ENCODE results near the gene YES1. TPM values are rescaled to one million over a fixed set of nuclear protein-coding genes. Genes with fewer than 3 reads are reported as not detected.

Gene YES1
- polyA plus RNA-seq, 1 donor (not counting 4 experiments of a cell fraction or from before 2014, with no cell fraction given) = 22.9 TPM

- no peak for TF ChIP-seq EZH2 (IDR thresholded peaks at IDR 0.05; ENCODE audit: low read length)
- no peak for TF ChIP-seq CTCF (optimal IDR thresholded peaks at IDR 0.05 in 1 of 3, IDR thresholded peaks at IDR 0.05 in 1 of 3, conservative IDR thresholded peaks at IDR 0.05 in 1 of 3; ENCODE audit: extremely low read depth in 1 of 3, insufficient read depth in 2 of 3, low read length in 3 of 3)
- Histone ChIP-seq H3K27ac (ENCODE audit: control insufficient read depth, insufficient read depth, low read length) (peak overlapping the region; percentile 88), H3K4me2 (ENCODE audit: control insufficient read depth, extremely low read depth, insufficient read depth, low read depth, low read length) (peak overlapping the region; percentile 90), H3K36me3 (ENCODE audit: control insufficient read depth in 2 of 2, extremely low read depth in 1 of 2, insufficient read depth in 2 of 2, low read length in 2 of 2) (peaks cover 3 to 9% of the 10 kb centered on the region in 2 experiments), H3K4me1 (ENCODE audit: control insufficient read depth, extremely low read depth, insufficient read depth, low read length) (peaks cover 17% of the 10 kb centered on the region), H3K9me1 (ENCODE audit: control insufficient read depth, extremely low read depth, insufficient read depth, low read length) (no peaks in the 10 kb centered on the region), H3K9ac (ENCODE audit: control insufficient read depth, extremely low read depth, insufficient read depth, low read length) (peak overlapping the region; percentile 96), H3K4me3 (ENCODE audit: control insufficient read depth in 2 of 3, extremely low read depth in 1 of 3, insufficient read depth in 2 of 3, low read depth in 1 of 3, low read length in 3 of 3) (peak overlapping the region; percentile 65 to 86 (median 85)), H2AFZ (ENCODE audit: control insufficient read depth, low read length) (peak overlapping the region; percentile 24), H4K20me1 (ENCODE audit: control insufficient read depth, extremely low read depth, insufficient read depth, low read length) (no peaks in the 10 kb centered on the region), H3K27me3 (ENCODE audit: control insufficient read depth, extremely low read depth, insufficient read depth, low read length) (no peaks in the 10 kb centered on the region), H3K9me3 (ENCODE audit: control insufficient read depth, low read depth, low read length) (no peaks in the 10 kb centered on the region), H3K79me2 (ENCODE audit: control insufficient read depth, insufficient read depth, low read length) (peaks cover 37% of the 10 kb centered on the region)
- FAIRE-seq (no peak), DNase-seq (ENCODE audit: low read depth, low spot score) (no peak)
- dilution Hi-C loops (cut with MboI; ENCODE audit: extremely low pct_ligation_motif_present, low sequenced_read_pairs) = no loop called here
Observed at GRCh38 chr18:711310-711656, 100.8 kb downstream of the YES1 start.

DNA sequence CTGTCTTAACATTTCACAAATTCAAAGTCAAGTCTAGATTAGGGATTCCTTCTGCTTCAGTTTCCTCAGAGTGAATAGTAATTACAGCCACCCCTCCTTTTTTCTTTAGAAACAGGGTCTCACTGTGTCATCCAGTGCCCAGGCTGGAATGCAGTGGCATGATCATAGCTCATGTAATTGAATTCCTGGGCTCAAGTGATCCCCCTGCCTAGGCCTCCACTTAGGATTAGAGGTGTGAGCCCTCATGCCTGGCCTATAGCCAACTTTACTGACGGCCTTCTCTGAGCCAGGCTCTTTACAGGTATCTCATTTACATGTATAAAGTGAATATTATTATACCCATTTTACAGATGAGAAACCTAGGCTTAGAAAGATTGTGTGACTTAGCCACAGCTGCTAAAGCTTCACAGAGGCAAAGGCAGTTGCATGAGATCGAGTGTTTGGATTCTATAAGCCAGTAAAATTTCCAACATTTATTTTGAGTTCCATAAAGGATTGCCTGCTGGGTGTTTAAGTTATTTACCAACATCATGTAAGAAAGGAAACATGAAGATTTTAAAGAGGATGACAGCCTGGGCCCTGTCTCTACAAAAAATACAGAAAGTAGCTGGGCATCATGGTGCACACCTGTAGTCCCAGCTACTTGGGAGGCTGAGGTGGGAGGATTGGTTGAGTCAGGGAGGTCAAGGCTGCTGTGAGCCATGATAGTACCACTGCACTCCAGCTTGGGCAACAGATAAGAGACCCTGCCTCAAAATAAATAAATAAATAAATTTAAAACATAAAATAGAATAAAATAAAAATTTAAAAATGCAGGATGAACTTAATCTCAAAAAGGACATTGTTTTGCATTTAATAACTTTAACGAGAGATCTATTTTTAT, 101.4 kb downstream of the YES1 start:
- no peak overlapping the region for H2AFZ ChIP-seq (ENCODE audit: control insufficient read depth, low read length)
- no peaks in the 10 kb centered on the region for H3K9me1 ChIP-seq (ENCODE audit: control insufficient read depth, extremely low read depth, insufficient read depth, low read length)
- peaks cover 38% of the 10 kb centered on the region for H3K79me2 ChIP-seq (ENCODE audit: control insufficient read depth, insufficient read depth, low read length)
- FAIRE-seq (no peak), DNase-seq (ENCODE audit: low read depth, low spot score) (no peak)
- H3K27ac ChIP-seq (ENCODE audit: control insufficient read depth, insufficient read depth, low read length) = peak overlapping the region; percentile 88
- peak overlapping the region in 2 of 3 experiments; percentile 85 to 86 for H3K4me3 ChIP-seq (ENCODE audit: control insufficient read depth in 2 of 3, extremely low read depth in 1 of 3, insufficient read depth in 2 of 3, low read depth in 1 of 3, low read length in 3 of 3)
- H3K4me2 ChIP-seq (ENCODE audit: control insufficient read depth, extremely low read depth, insufficient read depth, low read depth, low read length) = peak overlapping the region; percentile 90
- H3K9me3 ChIP-seq (ENCODE audit: control insufficient read depth, low read depth, low read length) = no peaks in the 10 kb centered on the region
- dilution Hi-C loops (cut with MboI; ENCODE audit: extremely low pct_ligation_motif_present, low sequenced_read_pairs) = no loop called here
- H3K4me1 ChIP-seq (ENCODE audit: control insufficient read depth, extremely low read depth, insufficient read depth, low read length) = peaks cover 17% of the 10 kb centered on the region
- peak overlapping the region; percentile 96 for H3K9ac ChIP-seq (ENCODE audit: control insufficient read depth, extremely low read depth, insufficient read depth, low read length)
- peaks cover 5 to 9% of the 10 kb centered on the region in 2 experiments for H3K36me3 ChIP-seq (ENCODE audit: control insufficient read depth in 2 of 2, extremely low read depth in 1 of 2, insufficient read depth in 2 of 2, low read length in 2 of 2)
- no peaks in the 10 kb centered on the region for H3K27me3 ChIP-seq (ENCODE audit: control insufficient read depth, extremely low read depth, insufficient read depth, low read length)
- H4K20me1 ChIP-seq (ENCODE audit: control insufficient read depth, extremely low read depth, insufficient read depth, low read length) = no peaks in the 10 kb centered on the region
- TF ChIP-seq CTCF (optimal IDR thresholded peaks at IDR 0.05 in 1 of 3, IDR thresholded peaks at IDR 0.05 in 1 of 3, conservative IDR thresholded peaks at IDR 0.05 in 1 of 3; ENCODE audit: extremely low read depth in 1 of 3, insufficient read depth in 2 of 3, low read length in 3 of 3) = no peak
- no peak for TF ChIP-seq EZH2 (IDR thresholded peaks at IDR 0.05; ENCODE audit: low read length)

Measured in keratinocyte (primary cell).